Loucy (cell line): ENCODE data around the gene EXOC2.

ENCODE experiments used
- H2AFZ ChIP-seq: fragments of 200-600 bp; sonication (generic); 2 replicates; pipeline ENCODE4 v1.6.0; 2016; ENCODE audit warnings: antibody characterized with exemption, mild to moderate bottlenecking, low read length, moderate library complexity
- H3F3A ChIP-seq: fragments of 200-600 bp; 2 replicates; pipeline ENCODE4 v1.6.0; 2016; ENCODE audit warnings: antibody characterized with exemption, low read depth, mild to moderate bottlenecking
- H3K27me3 ChIP-seq: fragments of 200-600 bp; sonication (generic); 2 replicates; pipeline ENCODE4 v1.6.1; 2014; ENCODE audit warnings: low read length, mild to moderate bottlenecking; ENCODE audit not compliant: insufficient read depth, poor library complexity, severe bottlenecking
- H3K36me3 ChIP-seq: fragments of 200-600 bp; sonication (generic); 2 replicates; pipeline ENCODE4 v1.6.1; 2016; ENCODE audit warnings: low read length; ENCODE audit not compliant: insufficient read depth
- H3K4me1 ChIP-seq: fragments of 200-600 bp; sonication (generic); 2 replicates; pipeline ENCODE4 v1.5.1; 2014; ENCODE audit warnings: low read length, mild to moderate bottlenecking; ENCODE audit not compliant: insufficient read depth, poor library complexity, severe bottlenecking
- H3K4me2 ChIP-seq: fragments of 200-600 bp; sonication (generic); 2 replicates; pipeline ENCODE4 v1.6.0; 2014; ENCODE audit warnings: antibody characterized with exemption, low read length, low read depth, mild to moderate bottlenecking; ENCODE audit not compliant: poor library complexity, severe bottlenecking
- H3K4me3 ChIP-seq: fragments of 200-600 bp; sonication (generic); 2 replicates; pipeline ENCODE4 v1.5.1; 2014; ENCODE audit warnings: low read length, mild to moderate bottlenecking, mixed read lengths; ENCODE audit not compliant: poor library complexity, severe bottlenecking
- H3K79me2 ChIP-seq: fragments of 200-600 bp; sonication (generic); 2 replicates; pipeline ENCODE4 v1.6.1; 2014; ENCODE audit warnings: low read length; ENCODE audit not compliant: insufficient read depth
- H3K9ac ChIP-seq: fragments of 200-600 bp; sonication (generic); 2 replicates; pipeline ENCODE4 v1.6.0; 2014; ENCODE audit warnings: mild to moderate bottlenecking, low read depth, low read length, moderate library complexity; ENCODE audit not compliant: poor library complexity, severe bottlenecking
- H3K9me2 ChIP-seq: fragments of 200-600 bp; sonication (generic); replicated peaks from 2 replicates; pipeline ENCODE4 v1.6.1; 2016; ENCODE audit warnings: low read depth, low read length, mixed read lengths
- H3K9me3 ChIP-seq: fragments of 200-600 bp; sonication (generic); 2 replicates; pipeline ENCODE4 v1.6.1; 2014; ENCODE audit warnings: mild to moderate bottlenecking, antibody characterized with exemption, low read length, low read depth; ENCODE audit not compliant: insufficient read depth
- H4K20me1 ChIP-seq: fragments of 200-600 bp; sonication (generic); 2 replicates; pipeline ENCODE4 v1.6.0; 2014; ENCODE audit warnings: antibody characterized with exemption, low read length, mild to moderate bottlenecking; ENCODE audit not compliant: insufficient read depth, poor library complexity, severe bottlenecking
- EZH2phosphoT487 ChIP-seq: fragments of 200-600 bp; IDR thresholded peaks from 2 replicates; pipeline ENCODE4 v1.6.1; 2018; ENCODE audit warnings: antibody characterized with exemption, mild to moderate bottlenecking, moderate library complexity, borderline replicate concordance
- TF ChIP-seq, protein P1 (sequence below): fragments of 200-600 bp; sonication (generic); conservative IDR thresholded peaks from 2 replicates; pipeline ENCODE4 v1.5.1; 2014; ENCODE audit warnings: mild to moderate bottlenecking, antibody characterized with exemption, low read length

Gene EXOC2

DNA sequence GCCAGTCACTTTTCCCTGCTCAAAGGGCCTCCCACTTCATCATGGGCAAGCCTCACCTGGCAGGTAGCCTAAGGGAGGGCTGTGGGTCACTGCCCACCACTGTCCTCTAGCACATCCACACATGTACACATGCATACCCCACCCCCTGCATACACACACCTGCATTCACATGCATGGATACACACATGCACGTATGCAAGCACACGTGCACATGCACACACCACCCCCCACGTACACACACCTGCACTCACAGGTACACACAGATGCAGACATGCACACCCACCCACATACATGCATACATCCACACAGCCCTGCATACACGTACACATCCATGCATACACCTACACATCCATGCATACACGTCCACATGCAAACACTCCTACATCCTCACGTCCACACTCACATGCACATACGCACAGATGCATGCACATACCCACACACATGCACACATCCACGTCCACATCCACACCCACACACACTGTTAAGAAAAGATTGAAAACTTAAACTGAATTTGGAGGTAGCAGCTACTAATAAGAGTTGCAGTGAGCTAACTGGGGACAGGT, 14.0 kb upstream of the EXOC2 start:
- H2AFZ ChIP-seq = no peak overlapping the region
- no peak overlapping the region for H3K4me3 ChIP-seq
- TF ChIP-seq, protein P1, sequence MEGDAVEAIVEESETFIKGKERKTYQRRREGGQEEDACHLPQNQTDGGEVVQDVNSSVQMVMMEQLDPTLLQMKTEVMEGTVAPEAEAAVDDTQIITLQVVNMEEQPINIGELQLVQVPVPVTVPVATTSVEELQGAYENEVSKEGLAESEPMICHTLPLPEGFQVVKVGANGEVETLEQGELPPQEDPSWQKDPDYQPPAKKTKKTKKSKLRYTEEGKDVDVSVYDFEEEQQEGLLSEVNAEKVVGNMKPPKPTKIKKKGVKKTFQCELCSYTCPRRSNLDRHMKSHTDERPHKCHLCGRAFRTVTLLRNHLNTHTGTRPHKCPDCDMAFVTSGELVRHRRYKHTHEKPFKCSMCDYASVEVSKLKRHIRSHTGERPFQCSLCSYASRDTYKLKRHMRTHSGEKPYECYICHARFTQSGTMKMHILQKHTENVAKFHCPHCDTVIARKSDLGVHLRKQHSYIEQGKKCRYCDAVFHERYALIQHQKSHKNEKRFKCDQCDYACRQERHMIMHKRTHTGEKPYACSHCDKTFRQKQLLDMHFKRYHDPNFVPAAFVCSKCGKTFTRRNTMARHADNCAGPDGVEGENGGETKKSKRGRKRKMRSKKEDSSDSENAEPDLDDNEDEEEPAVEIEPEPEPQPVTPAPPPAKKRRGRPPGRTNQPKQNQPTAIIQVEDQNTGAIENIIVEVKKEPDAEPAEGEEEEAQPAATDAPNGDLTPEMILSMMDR = no peak
- TF ChIP-seq EZH2phosphoT487 = no peak
- no peaks in the 10 kb centered on the region for H4K20me1 ChIP-seq
- H3K9me3 ChIP-seq = no peaks in the 10 kb centered on the region
- no peaks in the 10 kb centered on the region for H3K36me3 ChIP-seq
- H3K27me3 ChIP-seq = no peaks in the 10 kb centered on the region
- no peak overlapping the region for H3K4me2 ChIP-seq
- H3K79me2 ChIP-seq = no peaks in the 10 kb centered on the region
- H3K9me2 ChIP-seq = no peaks in the 10 kb centered on the region
- H3F3A ChIP-seq = no peaks in the 10 kb centered on the region
- H3K9ac ChIP-seq = no peak overlapping the region
- H3K4me1 ChIP-seq = peaks cover 23% of the 10 kb centered on the region

DNA sequence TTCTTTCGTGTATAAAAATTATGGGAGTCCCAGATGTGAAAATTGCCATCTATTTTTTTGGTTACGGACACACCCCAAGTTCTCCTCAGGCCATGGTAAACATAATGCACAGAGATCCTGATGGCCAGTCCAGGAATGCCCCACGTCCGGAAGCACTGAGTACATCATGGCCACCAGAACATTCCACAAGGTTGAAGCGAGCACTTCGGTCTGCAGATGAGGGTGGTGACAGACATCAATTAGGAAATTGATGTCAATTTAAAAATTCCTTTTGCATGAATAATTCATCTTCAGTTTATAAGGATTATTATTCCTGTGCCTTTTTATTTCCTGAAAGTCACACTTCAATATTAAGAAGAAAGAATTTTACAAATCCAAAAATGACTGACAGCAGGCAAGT, 13.2 kb upstream of the EXOC2 start:
- Histone ChIP-seq H3K9me2 (no peaks in the 10 kb centered on the region), H3K27me3 (no peaks in the 10 kb centered on the region), H3K79me2 (no peaks in the 10 kb centered on the region), H3K4me2 (no peak overlapping the region), H3K9ac (no peak overlapping the region), H3F3A (no peaks in the 10 kb centered on the region), H3K4me1 (peaks cover 17% of the 10 kb centered on the region), H3K4me3 (no peak overlapping the region), H2AFZ (no peak overlapping the region), H3K9me3 (no peaks in the 10 kb centered on the region), H4K20me1 (no peaks in the 10 kb centered on the region), H3K36me3 (no peaks in the 10 kb centered on the region)
- no peak for TF ChIP-seq EZH2phosphoT487
- TF ChIP-seq, protein P1 = no peak

DNA sequence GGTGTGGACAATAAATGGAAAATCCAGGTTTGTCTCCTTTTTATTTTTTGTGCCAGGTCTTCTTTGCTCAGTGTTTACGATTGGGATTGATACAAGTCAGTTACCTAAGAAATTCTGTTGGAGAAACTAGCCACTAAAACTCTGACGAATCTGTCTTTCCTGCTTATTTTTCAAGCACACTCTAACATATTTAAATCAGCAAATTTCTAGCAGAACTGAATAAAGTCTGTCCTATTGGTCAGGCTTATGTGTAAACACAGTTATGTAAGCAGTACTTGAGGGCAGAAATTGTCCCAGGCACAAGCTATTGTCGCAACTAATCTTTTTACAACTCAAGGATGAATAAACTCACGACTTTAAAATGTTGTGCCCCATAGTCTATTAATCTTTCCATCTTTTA, 12.1 kb upstream of the EXOC2 start:
- H3K4me1 ChIP-seq = peaks cover 10% of the 10 kb centered on the region
- H3K4me3 ChIP-seq = no peak overlapping the region
- no peak overlapping the region for H3K4me2 ChIP-seq
- no peak for TF ChIP-seq EZH2phosphoT487
- TF ChIP-seq, protein P1 = no peak
- no peaks in the 10 kb centered on the region for H3K9me2 ChIP-seq
- H3K27me3 ChIP-seq = no peaks in the 10 kb centered on the region
- no peaks in the 10 kb centered on the region for H4K20me1 ChIP-seq
- no peaks in the 10 kb centered on the region for H3F3A ChIP-seq
- H3K9ac ChIP-seq = no peak overlapping the region
- H3K36me3 ChIP-seq = no peaks in the 10 kb centered on the region
- no peaks in the 10 kb centered on the region for H3K79me2 ChIP-seq
- H3K9me3 ChIP-seq = no peaks in the 10 kb centered on the region
- H2AFZ ChIP-seq = no peak overlapping the region
